K562 (cell line): Measurements from ENCODE around the gene DHRS13. TPM values are rescaled to one million over a fixed set of nuclear protein-coding genes. Genes with fewer than 3 reads are reported as not detected.
A peak's percentile ranks its signal among the peaks of the same experiment; 100 is the strongest.

Source experiments
- ELK1 ChIP-seq: sonication (generic); formaldehyde crosslinking; IDR thresholded peaks from 2 replicates; pipeline ENCODE4 v1.8.1; 2022; ENCODE audit warnings: missing genetic modification reagents
- HCFC1 ChIP-seq: IDR thresholded peaks from 2 replicates; pipeline ENCODE4 v1.6.1; 2012; ENCODE audit warnings: low read depth, low read length, improper control_type of control experiment
- KLF13 ChIP-seq: fragments of 450-650 bp; IDR thresholded peaks from 2 replicates; pipeline ENCODE4 v1.6.1; 2016; ENCODE audit warnings: missing genetic modification characterization, low read depth, mild to moderate bottlenecking, missing compliant biosample characterization, moderate library complexity, borderline replicate concordance
- NFE2 ChIP-seq: IDR thresholded peaks from 2 replicates; pipeline ENCODE4 v1.6.1; 2014; ENCODE audit warnings: antibody characterized with exemption, low read depth
- NFRKB ChIP-seq: fragments of 450-650 bp; IDR thresholded peaks from 2 replicates; pipeline ENCODE4 v1.6.1; 2016; ENCODE audit warnings: low read depth
- SIX5 ChIP-seq, 2 experiments: IDR thresholded peaks; 2 replicates each; pipeline ENCODE4 v1.6.1; 2011; ENCODE audit warnings: low read length in 2 of 2, borderline replicate concordance in 1 of 2, low read depth in 1 of 2, mild to moderate bottlenecking in 1 of 2, moderate library complexity in 1 of 2; ENCODE audit not compliant: insufficient read depth in 1 of 2
- SP2 ChIP-seq: IDR thresholded peaks from 2 replicates; pipeline ENCODE4 v1.6.1; 2011; ENCODE audit warnings: mild to moderate bottlenecking, low read depth, low read length, moderate library complexity; ENCODE audit not compliant: poor library complexity, severe bottlenecking; ENCODE audit errors: extremely low read depth
- ZBTB11 ChIP-seq, 3 experiments: fragments of 200-800 bp in 1 of 3; fragments of 250-450 bp in 1 of 3; fragments of 450-650 bp in 1 of 3; sonication (Bioruptor Pico) in 1 of 3; sonication (Bioruptor generic) in 1 of 3; formaldehyde crosslinking in 1 of 3; IDR thresholded peaks; 2 replicates each; pipeline versions ENCODE4 v1.6.1 to v1.8.0; 2016 to 2022; ENCODE audit warnings: mild to moderate bottlenecking in 2 of 3, missing genetic modification characterization in 2 of 3, missing compliant biosample characterization in 1 of 3, moderate library complexity in 1 of 3
- ZBTB8A ChIP-seq: fragments of 450-650 bp; IDR thresholded peaks from 2 replicates; pipeline ENCODE4 v1.6.1; 2018; ENCODE audit warnings: mild to moderate bottlenecking, moderate library complexity; ENCODE audit not compliant: partially characterized antibody
- ZNF133 ChIP-seq: fragments of 250-450 bp; sonication (Bioruptor Pico); IDR thresholded peaks from 2 replicates; pipeline ENCODE4 v1.4.0; 2020; ENCODE audit warnings: mild to moderate bottlenecking
- ZNF347 ChIP-seq: fragments of 450-650 bp; formaldehyde crosslinking; IDR thresholded peaks from 2 replicates; pipeline ENCODE4 v1.4.0; 2020; ENCODE audit warnings: low read depth, mild to moderate bottlenecking, moderate library complexity
- ZNF445 ChIP-seq: fragments of 250-450 bp; sonication (Bioruptor Pico); IDR thresholded peaks from 2 replicates; pipeline ENCODE4 v1.4.0; 2020; ENCODE audit warnings: low read depth, mild to moderate bottlenecking, moderate library complexity
- ZNF699 ChIP-seq: fragments of 250-450 bp; sonication (Bioruptor Pico); IDR thresholded peaks from 2 replicates; pipeline ENCODE4 v1.8.0; 2021; ENCODE audit warnings: mild to moderate bottlenecking, moderate library complexity; ENCODE audit not compliant: insufficient replicate concordance
- polyA plus RNA-seq, 8 experiments: library from polyadenylated mRNA; depleted of rRNA in 4 of 8; stranded (reverse) in 5 of 8; unstranded in 3 of 8; fragments of >200 nt; fragmentation: Nextera tagmentation in 2 of 8; fragmentation: Illumina TruSeq in 1 of 8; extraction: Ambion mirVana in 2 of 8; extraction: Trizol in 1 of 8; gene quantifications; 2 replicates each; pipeline versions ENCODE4 v1.2.1 to v1.2.3, GENCODE V29; 2011 to 2014; ENCODE audit warnings: inconsistent platforms in 1 of 8, missing spikeins in 1 of 8
- total RNA-seq, 7 experiments: library from RNA; depleted of rRNA in 6 of 7; stranded (reverse); fragments of >200 nt in 6 of 7; fragmentation: Illumina TruSeq in 2 of 7; extraction: Trizol in 2 of 7; gene quantifications; 2 replicates each; pipeline versions ENCODE4 v1.2.1 to v1.2.3, GENCODE V29; 2011 to 2021; ENCODE audit warnings: low replicate concordance in 1 of 7
- TF ChIP-seq, protein P1 (sequence below), 2 experiments: IDR thresholded peaks in 1 of 2; conservative IDR thresholded peaks in 1 of 2; 2 replicates each; pipeline ENCODE4 v1.6.1; 2016; ENCODE audit warnings: low read depth in 2 of 2, mild to moderate bottlenecking in 1 of 2, missing compliant biosample characterization in 1 of 2, missing genetic modification characterization in 1 of 2, moderate library complexity in 1 of 2
- TF ChIP-seq, protein P2 (sequence below): fragments of 450-650 bp; formaldehyde crosslinking; IDR thresholded peaks from 2 replicates; pipeline ENCODE4 v1.4.0; 2020; ENCODE audit warnings: mild to moderate bottlenecking, moderate library complexity

DHRS13 gene
- total and polyA plus RNA-seq, 9 of the 15 experiments (the other 6 are each of a cell fraction or from before 2014, with no cell fraction given) = 0.32 to 52.3 (median 34.3) TPM; not detected in 1

DNA sequence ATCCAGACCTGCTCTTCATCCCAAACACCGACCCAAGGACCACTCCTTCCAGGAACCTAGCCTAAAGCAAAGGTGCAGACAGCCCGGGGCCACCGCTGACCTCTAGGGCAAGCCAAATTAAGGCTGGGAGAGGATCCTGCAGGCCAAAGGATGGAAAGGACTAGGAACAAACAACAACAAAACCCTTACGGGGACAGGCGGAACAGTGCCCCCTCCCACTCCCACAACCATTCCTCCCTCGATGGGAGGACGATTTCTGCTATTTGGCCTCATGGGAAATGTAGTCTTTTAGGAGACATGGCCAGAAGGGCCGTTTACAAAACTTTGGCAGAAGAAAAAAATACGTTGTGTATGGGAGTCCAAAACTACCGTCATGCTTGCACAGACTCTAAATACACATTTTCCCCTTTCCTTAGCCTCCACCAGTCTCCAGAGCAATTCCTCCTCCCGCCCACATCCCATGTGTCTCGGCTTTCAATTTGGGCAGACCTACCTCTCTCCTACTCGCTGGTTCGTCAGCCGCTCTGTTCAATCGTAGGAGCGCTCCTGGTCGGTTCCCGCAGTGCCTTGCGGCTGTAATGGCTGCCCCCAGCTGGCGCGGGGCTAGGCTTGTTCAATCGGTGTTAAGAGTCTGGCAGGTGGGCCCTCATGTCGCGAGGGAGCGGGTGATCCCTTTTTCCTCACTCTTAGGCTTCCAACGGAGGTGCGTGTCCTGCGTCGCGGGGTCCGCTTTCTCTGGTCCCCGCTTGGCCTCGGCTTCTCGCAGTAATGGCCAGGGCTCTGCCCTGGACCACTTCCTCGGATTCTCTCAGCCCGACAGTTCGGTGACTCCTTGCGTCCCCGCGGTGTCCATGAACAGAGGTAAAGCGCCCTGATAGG lies 48.2 kb downstream of the DHRS13 start, which contains the start of gene ERAL1 (continued):
- TF ChIP-seq, protein P1, sequence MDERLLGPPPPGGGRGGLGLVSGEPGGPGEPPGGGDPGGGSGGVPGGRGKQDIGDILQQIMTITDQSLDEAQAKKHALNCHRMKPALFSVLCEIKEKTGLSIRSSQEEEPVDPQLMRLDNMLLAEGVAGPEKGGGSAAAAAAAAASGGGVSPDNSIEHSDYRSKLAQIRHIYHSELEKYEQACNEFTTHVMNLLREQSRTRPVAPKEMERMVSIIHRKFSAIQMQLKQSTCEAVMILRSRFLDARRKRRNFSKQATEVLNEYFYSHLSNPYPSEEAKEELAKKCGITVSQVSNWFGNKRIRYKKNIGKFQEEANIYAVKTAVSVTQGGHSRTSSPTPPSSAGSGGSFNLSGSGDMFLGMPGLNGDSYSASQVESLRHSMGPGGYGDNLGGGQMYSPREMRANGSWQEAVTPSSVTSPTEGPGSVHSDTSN (CRISPR knock-in tag; IDR thresholded peaks at IDR 0.05; ENCODE audit: low read depth) = no peak
- TF ChIP-seq, protein P1 (tag; conservative IDR thresholded peaks at IDR 0.05; ENCODE audit: low read depth) = no peak
- TF ChIP-seq KLF13 = peak; percentile 73; the same call in 1 of the 2 replicates
- TF ChIP-seq ZNF699 (CRISPR knock-in tag) = no peak
- peak; percentile 82 for TF ChIP-seq NFRKB
- TF ChIP-seq ZNF445 = no peak
- TF ChIP-seq ZBTB11 (CRISPR knock-in tag; IDR thresholded peaks at IDR 0.05) = peak in 1 of 3 experiments; percentile 71; a peak in 3 of 6 replicates
- TF ChIP-seq, protein P2, sequence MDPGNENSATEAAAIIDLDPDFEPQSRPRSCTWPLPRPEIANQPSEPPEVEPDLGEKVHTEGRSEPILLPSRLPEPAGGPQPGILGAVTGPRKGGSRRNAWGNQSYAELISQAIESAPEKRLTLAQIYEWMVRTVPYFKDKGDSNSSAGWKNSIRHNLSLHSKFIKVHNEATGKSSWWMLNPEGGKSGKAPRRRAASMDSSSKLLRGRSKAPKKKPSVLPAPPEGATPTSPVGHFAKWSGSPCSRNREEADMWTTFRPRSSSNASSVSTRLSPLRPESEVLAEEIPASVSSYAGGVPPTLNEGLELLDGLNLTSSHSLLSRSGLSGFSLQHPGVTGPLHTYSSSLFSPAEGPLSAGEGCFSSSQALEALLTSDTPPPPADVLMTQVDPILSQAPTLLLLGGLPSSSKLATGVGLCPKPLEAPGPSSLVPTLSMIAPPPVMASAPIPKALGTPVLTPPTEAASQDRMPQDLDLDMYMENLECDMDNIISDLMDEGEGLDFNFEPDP = 0 out of 2 replicates have a peak, but pooled peaks have one; percentile 26
- no peak for TF ChIP-seq ELK1
- peak; percentile 29 for TF ChIP-seq SP2
- TF ChIP-seq HCFC1 = peak; percentile 82
- TF ChIP-seq NFE2 = no peak
- no peak for TF ChIP-seq ZNF133
- TF ChIP-seq SIX5 (IDR thresholded peaks at IDR 0.05; ENCODE audit: borderline replicate concordance in 1 of 2, insufficient read depth in 1 of 2, low read depth in 1 of 2, low read length in 2 of 2) = peak; percentile 60 to 76
- TF ChIP-seq ZNF347 (CRISPR knock-in tag) = no peak
- TF ChIP-seq ZBTB8A = no peak
